SK-N-SH treated with all-trans-retinoic acid at 6 μM for 48 hours (cell line): ENCODE data around the gene FIGNL1.

Experiments
- ATAC-seq: fragments of 200-7000 bp; cut with Tn5 transposase; 3 replicates; pipeline ENCODE4 v1.9.1; 2020; ENCODE audit warnings: mild to moderate bottlenecking, moderate library complexity
- ARNTL ChIP-seq: fragments of 450-650 bp; formaldehyde crosslinking; IDR thresholded peaks from 2 replicates; pipeline ENCODE4 v1.5.0; 2020; ENCODE audit warnings: low read depth, mild to moderate bottlenecking, moderate library complexity, borderline replicate concordance
- BACH2 ChIP-seq: fragments of 250-450 bp; sonication (Bioruptor Pico); IDR thresholded peaks from 2 replicates; pipeline ENCODE4 v1.9.0; 2021; ENCODE audit warnings: mild to moderate bottlenecking, borderline replicate concordance
- CREB5 ChIP-seq: fragments of 250-450 bp; sonication (Bioruptor Pico); IDR thresholded peaks from 2 replicates; pipeline ENCODE4 v1.5.1; 2020; ENCODE audit warnings: low read depth, mild to moderate bottlenecking, moderate library complexity
- CSDC2 ChIP-seq: fragments of 250-450 bp; sonication (Bioruptor Pico); IDR thresholded peaks from 2 replicates; pipeline ENCODE4 v1.5.0; 2020; ENCODE audit warnings: mild to moderate bottlenecking, moderate library complexity
- CSRNP3 ChIP-seq: fragments of 250-450 bp; sonication (Bioruptor Pico); IDR thresholded peaks from 2 replicates; pipeline ENCODE4 v1.5.1; 2021; ENCODE audit warnings: mild to moderate bottlenecking, moderate library complexity
- ESRRG ChIP-seq: fragments of 250-450 bp; sonication (Bioruptor Pico); IDR thresholded peaks from 2 replicates; pipeline ENCODE4 v1.6.1; 2021; ENCODE audit warnings: mild to moderate bottlenecking
- GLIS3 ChIP-seq: fragments of 250-450 bp; sonication (Bioruptor Pico); IDR thresholded peaks from 2 replicates; pipeline ENCODE4 v1.5.0; 2020; ENCODE audit warnings: mild to moderate bottlenecking, moderate library complexity
- ISL1 ChIP-seq: fragments of 250-450 bp; sonication (Bioruptor Pico); IDR thresholded peaks from 2 replicates; pipeline ENCODE4 v2.1.2; 2022; ENCODE audit warnings: mild to moderate bottlenecking, moderate library complexity
- OSR1 ChIP-seq: fragments of 250-450 bp; sonication (Bioruptor Pico); IDR thresholded peaks from 2 replicates; pipeline ENCODE4 v1.8.0; 2022; ENCODE audit warnings: moderate library complexity, mild to moderate bottlenecking, inconsistent platforms
- PATZ1 ChIP-seq: fragments of 250-450 bp; sonication (Bioruptor Pico); IDR thresholded peaks from 2 replicates; pipeline ENCODE4 v1.8.0; 2020; ENCODE audit warnings: mild to moderate bottlenecking, moderate library complexity, borderline replicate concordance
- PPARA ChIP-seq: fragments of 250-450 bp; sonication (Bioruptor Pico); IDR thresholded peaks from 2 replicates; pipeline ENCODE4 v1.5.0; 2020; ENCODE audit warnings: mild to moderate bottlenecking, borderline replicate concordance
- RARB ChIP-seq: fragments of 250-450 bp; sonication (Bioruptor Pico); IDR thresholded peaks from 2 replicates; pipeline ENCODE4 v1.8.0; 2021; ENCODE audit warnings: mild to moderate bottlenecking, moderate library complexity
- SNAI2 ChIP-seq: fragments of 250-450 bp; sonication (Bioruptor Pico); IDR thresholded peaks from 2 replicates; pipeline ENCODE4 v1.5.0; 2020; ENCODE audit warnings: mild to moderate bottlenecking, moderate library complexity
- TOX ChIP-seq: fragments of 250-450 bp; sonication (Bioruptor Pico); IDR thresholded peaks from 2 replicates; pipeline ENCODE4 v1.8.0; 2021; ENCODE audit warnings: mild to moderate bottlenecking, moderate library complexity, borderline replicate concordance
- TSHZ2 ChIP-seq: fragments of 250-450 bp; sonication (Bioruptor Pico); IDR thresholded peaks from 2 replicates; pipeline ENCODE4 v1.5.0; 2020; ENCODE audit warnings: mild to moderate bottlenecking, moderate library complexity
- ZFP3 ChIP-seq: fragments of 250-450 bp; sonication (Bioruptor Pico); IDR thresholded peaks from 2 replicates; pipeline ENCODE4 v1.5.0; 2020; ENCODE audit warnings: mild to moderate bottlenecking, moderate library complexity
- ZFP30 ChIP-seq: fragments of 450-650 bp; formaldehyde crosslinking; IDR thresholded peaks from 2 replicates; pipeline ENCODE4 v1.5.0; 2022; ENCODE audit warnings: mild to moderate bottlenecking, moderate library complexity
- ZNF565 ChIP-seq: fragments of 450-650 bp; formaldehyde crosslinking; conservative IDR thresholded peaks from 2 replicates; pipeline ENCODE4 v1.5.0; 2020; ENCODE audit warnings: low read depth, mild to moderate bottlenecking, moderate library complexity
- ZNF70 ChIP-seq: fragments of 450-650 bp; formaldehyde crosslinking; IDR thresholded peaks from 2 replicates; pipeline ENCODE4 v1.5.0; 2020; ENCODE audit warnings: mild to moderate bottlenecking, moderate library complexity
- ZNF8 ChIP-seq: fragments of 450-650 bp; formaldehyde crosslinking; IDR thresholded peaks from 2 replicates; pipeline ENCODE4 v1.5.0; 2020; ENCODE audit warnings: mild to moderate bottlenecking, moderate library complexity

Gene FIGNL1

GRCh38 chr7:50431316-50431715, 18.8 kb downstream of the FIGNL1 start:
- no peak for ATAC-seq
- TF ChIP-seq ZNF70 (CRISPR knock-in tag) (no peak), CSDC2 (CRISPR knock-in tag) (no peak), CSRNP3 (CRISPR knock-in tag) (no peak), ZFP3 (CRISPR knock-in tag) (no peak), ISL1 (CRISPR knock-in tag) (no peak), ARNTL (no peak), RARB (CRISPR knock-in tag) (no peak), TOX (CRISPR knock-in tag) (no peak), CREB5 (CRISPR knock-in tag) (no peak), ZNF8 (no peak), ESRRG (CRISPR knock-in tag) (no peak), TSHZ2 (CRISPR knock-in tag) (no peak), ZFP30 (no peak), GLIS3 (CRISPR knock-in tag) (no peak), ZNF565 (no peak), SNAI2 (CRISPR knock-in tag) (no peak), PPARA (CRISPR knock-in tag) (no peak), BACH2 (CRISPR knock-in tag) (no peak)

GRCh38 chr7:50428911-50429310, 21.2 kb downstream of the FIGNL1 start:
- TF ChIP-seq ZNF8, result no peak
- no peak for TF ChIP-seq SNAI2 (CRISPR knock-in tag)
- no peak for TF ChIP-seq ZNF565
- TF ChIP-seq OSR1 (CRISPR knock-in tag), result no peak
- TF ChIP-seq ZFP3 (CRISPR knock-in tag), result no peak
- no peak for TF ChIP-seq PATZ1
- no peak for TF ChIP-seq ZNF70 (CRISPR knock-in tag)
- ATAC-seq, result no peak

GRCh38 chr7:50427518-50427917, 22.6 kb downstream of the FIGNL1 start:
- ATAC-seq, result no peak
- TF ChIP-seq GLIS3 (CRISPR knock-in tag), result no peak
- no peak for TF ChIP-seq TSHZ2 (CRISPR knock-in tag)
- no peak for TF ChIP-seq ZNF70 (CRISPR knock-in tag)
- TF ChIP-seq ZFP3 (CRISPR knock-in tag), result no peak
- no peak for TF ChIP-seq TOX (CRISPR knock-in tag)
- TF ChIP-seq ZNF8, result no peak
- TF ChIP-seq ESRRG (CRISPR knock-in tag), result no peak
- TF ChIP-seq ISL1 (CRISPR knock-in tag), result no peak
